ENCODE results near the gene CLEC2B.

CLEC2B gene

GRCh38 chr12:9851050-9851449, 18.1 kb downstream of the CLEC2B start:
- Histone ChIP-seq H3K4me1 (ENCODE audit: control insufficient read depth, insufficient read depth, low read length) (no peaks in the 10 kb centered on the region), H3K9me3 (ENCODE audit: control insufficient read depth, low read length) (no peaks in the 10 kb centered on the region), H3K4me3 (ENCODE audit: insufficient read depth, low read depth, low read length) (no peak overlapping the region), H3K36me3 (ENCODE audit: control insufficient read depth, insufficient read depth, low read length) (no peaks in the 10 kb centered on the region), H3K27me3 (ENCODE audit: control insufficient read depth, insufficient read depth, low read length, poor library complexity, severe bottlenecking) (no peaks in the 10 kb centered on the region), H3K27ac (ENCODE audit: insufficient read depth, low read depth, low read length, poor library complexity, severe bottlenecking) (no peak overlapping the region)
- WGBS, 2 experiments = 95 to 99% methylated on average over 5 of the region's 5 CpGs

- Histone ChIP-seq H3K4me3 (ENCODE audit: insufficient read depth, low read depth, low read length) (no peak overlapping the region), H3K27me3 (ENCODE audit: control insufficient read depth, insufficient read depth, low read length, poor library complexity, severe bottlenecking) (no peaks in the 10 kb centered on the region), H3K9me3 (ENCODE audit: control insufficient read depth, low read length) (no peaks in the 10 kb centered on the region), H3K27ac (ENCODE audit: insufficient read depth, low read depth, low read length, poor library complexity, severe bottlenecking) (no peak overlapping the region), H3K36me3 (ENCODE audit: control insufficient read depth, insufficient read depth, low read length) (no peaks in the 10 kb centered on the region), H3K4me1 (ENCODE audit: control insufficient read depth, insufficient read depth, low read length) (no peaks in the 10 kb centered on the region)
- WGBS, 2 experiments = 88 to 92% methylated on average over 5 of the region's 5 CpGs
These were observed 20.3 kb downstream of the CLEC2B start for GRCh38 chr12:9848899-9849298.

GRCh38 chr12:9843407-9843806, 25.7 kb downstream of the CLEC2B start:
- 83 to 85% methylated on average over 1 to 2 of the region's 3 CpGs for WGBS, 2 experiments
- no peaks in the 10 kb centered on the region for H3K27me3 ChIP-seq (ENCODE audit: control insufficient read depth, insufficient read depth, low read length, poor library complexity, severe bottlenecking)
- H3K9me3 ChIP-seq (ENCODE audit: control insufficient read depth, low read length) = no peaks in the 10 kb centered on the region
- no peak overlapping the region for H3K27ac ChIP-seq (ENCODE audit: insufficient read depth, low read depth, low read length, poor library complexity, severe bottlenecking)
- H3K4me1 ChIP-seq (ENCODE audit: control insufficient read depth, insufficient read depth, low read length) = no peaks in the 10 kb centered on the region
- H3K36me3 ChIP-seq (ENCODE audit: control insufficient read depth, insufficient read depth, low read length) = no peaks in the 10 kb centered on the region
- H3K4me3 ChIP-seq (ENCODE audit: insufficient read depth, low read depth, low read length) = no peak overlapping the region

GRCh38 chr12:9831720-9832119, 37.4 kb downstream of the CLEC2B start:
- H3K4me3 ChIP-seq (ENCODE audit: insufficient read depth, low read depth, low read length) = no peak overlapping the region
- no peaks in the 10 kb centered on the region for H3K4me1 ChIP-seq (ENCODE audit: control insufficient read depth, insufficient read depth, low read length)
- H3K9me3 ChIP-seq (ENCODE audit: control insufficient read depth, low read length) = no peaks in the 10 kb centered on the region
- WGBS, 2 experiments = no CpG with 5 or more reads among the region's 3 CpGs
- no peaks in the 10 kb centered on the region for H3K36me3 ChIP-seq (ENCODE audit: control insufficient read depth, insufficient read depth, low read length)
- no peak overlapping the region for H3K27ac ChIP-seq (ENCODE audit: insufficient read depth, low read depth, low read length, poor library complexity, severe bottlenecking)
- no peaks in the 10 kb centered on the region for H3K27me3 ChIP-seq (ENCODE audit: control insufficient read depth, insufficient read depth, low read length, poor library complexity, severe bottlenecking)

- Histone ChIP-seq H3K36me3 (ENCODE audit: control insufficient read depth, insufficient read depth, low read length) (no peaks in the 10 kb centered on the region), H3K4me1 (ENCODE audit: control insufficient read depth, insufficient read depth, low read length) (no peaks in the 10 kb centered on the region), H3K27ac (ENCODE audit: insufficient read depth, low read depth, low read length, poor library complexity, severe bottlenecking) (no peak overlapping the region), H3K4me3 (ENCODE audit: insufficient read depth, low read depth, low read length) (no peak overlapping the region), H3K9me3 (ENCODE audit: control insufficient read depth, low read length) (no peaks in the 10 kb centered on the region), H3K27me3 (ENCODE audit: control insufficient read depth, insufficient read depth, low read length, poor library complexity, severe bottlenecking) (no peaks in the 10 kb centered on the region)
- 90 to 92% methylated on average over 3 to 5 of the region's 5 CpGs for WGBS, 2 experiments
These were observed 39.2 kb downstream of the CLEC2B start for GRCh38 chr12:9829982-9830381.

GRCh38 chr12:9829483-9829882, 39.7 kb downstream of the CLEC2B start:
- Histone ChIP-seq H3K9me3 (ENCODE audit: control insufficient read depth, low read length) (no peaks in the 10 kb centered on the region), H3K4me1 (ENCODE audit: control insufficient read depth, insufficient read depth, low read length) (no peaks in the 10 kb centered on the region), H3K27ac (ENCODE audit: insufficient read depth, low read depth, low read length, poor library complexity, severe bottlenecking) (no peak overlapping the region), H3K36me3 (ENCODE audit: control insufficient read depth, insufficient read depth, low read length) (no peaks in the 10 kb centered on the region), H3K27me3 (ENCODE audit: control insufficient read depth, insufficient read depth, low read length, poor library complexity, severe bottlenecking) (no peaks in the 10 kb centered on the region), H3K4me3 (ENCODE audit: insufficient read depth, low read depth, low read length) (no peak overlapping the region)
- 50 to 60% methylated on average over 2 to 3 of the region's 3 CpGs for WGBS, 2 experiments

GRCh38 chr12:9827209-9827888, 41.8 kb downstream of the CLEC2B start, which contains the start of gene KLRF1:
Gene KLRF1, plus strand, starts transcription at chr12:9827481. Its CDS starts 64 bp downstream, at chr12:9827545.
- Histone ChIP-seq H3K4me3 (ENCODE audit: insufficient read depth, low read depth, low read length) (no peak within 1 kb of the TSS), H3K9me3 (ENCODE audit: control insufficient read depth, low read length) (no peaks in the 10 kb centered on the region), H3K27me3 (ENCODE audit: control insufficient read depth, insufficient read depth, low read length, poor library complexity, severe bottlenecking) (no peaks in the 10 kb centered on the region), H3K36me3 (ENCODE audit: control insufficient read depth, insufficient read depth, low read length) (no peaks in the 10 kb centered on the region), H3K4me1 (ENCODE audit: control insufficient read depth, insufficient read depth, low read length) (no peaks in the 10 kb centered on the region), H3K27ac (ENCODE audit: insufficient read depth, low read depth, low read length, poor library complexity, severe bottlenecking) (no peak within 1 kb of the TSS)
- WGBS, 2 experiments = 90 to 96% methylated on average over 2 to 3 of the region's 3 CpGs

GRCh38 chr12:9820281-9820930, 48.7 kb downstream of the CLEC2B start:
- Histone ChIP-seq H3K9me3 (ENCODE audit: control insufficient read depth, low read length) (no peaks in the 10 kb centered on the region), H3K27me3 (ENCODE audit: control insufficient read depth, insufficient read depth, low read length, poor library complexity, severe bottlenecking) (no peaks in the 10 kb centered on the region), H3K4me3 (ENCODE audit: insufficient read depth, low read depth, low read length) (no peak overlapping the region), H3K27ac (ENCODE audit: insufficient read depth, low read depth, low read length, poor library complexity, severe bottlenecking) (no peak overlapping the region), H3K4me1 (ENCODE audit: control insufficient read depth, insufficient read depth, low read length) (no peaks in the 10 kb centered on the region), H3K36me3 (ENCODE audit: control insufficient read depth, insufficient read depth, low read length) (no peaks in the 10 kb centered on the region)
- WGBS, 2 experiments = 94% methylated on average over 9 of the region's 9 CpGs

GRCh38 chr12:9813821-9814798, 55.0 kb downstream of the CLEC2B start:
- no peaks in the 10 kb centered on the region for H3K9me3 ChIP-seq (ENCODE audit: control insufficient read depth, low read length)
- no peak overlapping the region for H3K4me3 ChIP-seq (ENCODE audit: insufficient read depth, low read depth, low read length)

GRCh38 chr12:9811621-9812020, 57.5 kb downstream of the CLEC2B start:
- no peaks in the 10 kb centered on the region for H3K36me3 ChIP-seq (ENCODE audit: control insufficient read depth, insufficient read depth, low read length)
- no peaks in the 10 kb centered on the region for H3K27me3 ChIP-seq (ENCODE audit: control insufficient read depth, insufficient read depth, low read length, poor library complexity, severe bottlenecking)
- no peaks in the 10 kb centered on the region for H3K4me1 ChIP-seq (ENCODE audit: control insufficient read depth, insufficient read depth, low read length)
- H3K4me3 ChIP-seq (ENCODE audit: insufficient read depth, low read depth, low read length) = no peak overlapping the region
- 90 to 97% methylated on average over 5 of the region's 5 CpGs for WGBS, 2 experiments
- H3K9me3 ChIP-seq (ENCODE audit: control insufficient read depth, low read length) = no peaks in the 10 kb centered on the region
- no peak overlapping the region for H3K27ac ChIP-seq (ENCODE audit: insufficient read depth, low read depth, low read length, poor library complexity, severe bottlenecking)

More at GRCh38 chr12:9813821-9814798, 55.0 kb downstream of the CLEC2B start:
- Histone ChIP-seq H3K36me3 (ENCODE audit: control insufficient read depth, insufficient read depth, low read length) (no peaks in the 10 kb centered on the region), H3K27ac (ENCODE audit: insufficient read depth, low read depth, low read length, poor library complexity, severe bottlenecking) (no peak overlapping the region), H3K27me3 (ENCODE audit: control insufficient read depth, insufficient read depth, low read length, poor library complexity, severe bottlenecking) (no peaks in the 10 kb centered on the region), H3K4me1 (ENCODE audit: control insufficient read depth, insufficient read depth, low read length) (no peaks in the 10 kb centered on the region)
- WGBS, 2 experiments = 65 to 70% methylated on average over 32 of the region's 32 CpGs
